Measurements from ENCODE around the gene P2RY6. TPM values are rescaled to one million over a fixed set of nuclear protein-coding genes. Genes with fewer than 3 reads are reported as not detected.

The P2RY6 gene
- total RNA-seq, 1 donor = 1.2 TPM

- no peak for TF ChIP-seq CTCF (IDR thresholded peaks at IDR 0.05; ENCODE audit: insufficient read depth, low read length)
- peak overlapping the region; percentile 81 for H3K4me3 ChIP-seq (ENCODE audit: low read depth, low read length)
- no peak for DNase-seq (ENCODE audit: low read depth)
Measured at GRCh38 chr11:73311394-73311869, 39.3 kb downstream of the P2RY6 start.

GRCh38 chr11:73312036-73312435 lies 39.9 kb downstream of the P2RY6 start:
- DNase-seq (ENCODE audit: low read depth) = no peak
- peak overlapping the region; percentile 81 for H3K4me3 ChIP-seq (ENCODE audit: low read depth, low read length)
- TF ChIP-seq CTCF (IDR thresholded peaks at IDR 0.05; ENCODE audit: insufficient read depth, low read length) = no peak

GRCh38 chr11:73312851-73313327 lies 40.8 kb downstream of the P2RY6 start:
- peak overlapping the region; percentile 81 for H3K4me3 ChIP-seq (ENCODE audit: low read depth, low read length)
- no peak for TF ChIP-seq CTCF (IDR thresholded peaks at IDR 0.05; ENCODE audit: insufficient read depth, low read length)
- DNase-seq (ENCODE audit: low read depth) = no peak

DNA sequence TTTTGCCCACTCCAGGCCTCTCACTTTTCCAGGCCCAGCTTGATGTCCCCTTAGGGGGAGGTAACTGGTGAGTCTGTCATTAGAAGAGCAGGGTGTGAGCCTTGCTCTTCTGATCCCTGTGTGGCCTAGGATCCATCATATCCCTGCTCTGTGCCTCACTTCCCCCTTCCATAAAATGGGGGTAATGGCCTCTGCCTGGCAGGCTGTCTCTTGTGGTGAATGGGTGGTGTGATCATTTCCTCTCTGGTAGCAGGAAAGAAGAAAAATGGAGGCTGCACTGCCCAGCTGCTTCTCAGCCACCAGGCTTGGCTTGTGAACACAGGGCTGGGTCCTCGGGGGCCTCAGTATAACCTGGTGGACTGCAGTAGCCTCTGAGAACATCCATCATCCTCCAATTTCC lies 41.5 kb downstream of the P2RY6 start:
- DNase-seq (ENCODE audit: low read depth) = no peak
- no peak for TF ChIP-seq CTCF (IDR thresholded peaks at IDR 0.05; ENCODE audit: insufficient read depth, low read length)

GRCh38 chr11:73314117-73314961 lies 42.2 kb downstream of the P2RY6 start:
- no peak for TF ChIP-seq CTCF (IDR thresholded peaks at IDR 0.05; ENCODE audit: insufficient read depth, low read length)
- H3K4me3 ChIP-seq (ENCODE audit: low read depth, low read length) = peak overlapping the region; percentile 81
- DNase-seq (ENCODE audit: low read depth) = no peak

More for the DNA sequence above, 41.5 kb downstream of the P2RY6 start:
- H3K4me3 ChIP-seq (ENCODE audit: low read depth, low read length) = peak overlapping the region; percentile 81

DNA sequence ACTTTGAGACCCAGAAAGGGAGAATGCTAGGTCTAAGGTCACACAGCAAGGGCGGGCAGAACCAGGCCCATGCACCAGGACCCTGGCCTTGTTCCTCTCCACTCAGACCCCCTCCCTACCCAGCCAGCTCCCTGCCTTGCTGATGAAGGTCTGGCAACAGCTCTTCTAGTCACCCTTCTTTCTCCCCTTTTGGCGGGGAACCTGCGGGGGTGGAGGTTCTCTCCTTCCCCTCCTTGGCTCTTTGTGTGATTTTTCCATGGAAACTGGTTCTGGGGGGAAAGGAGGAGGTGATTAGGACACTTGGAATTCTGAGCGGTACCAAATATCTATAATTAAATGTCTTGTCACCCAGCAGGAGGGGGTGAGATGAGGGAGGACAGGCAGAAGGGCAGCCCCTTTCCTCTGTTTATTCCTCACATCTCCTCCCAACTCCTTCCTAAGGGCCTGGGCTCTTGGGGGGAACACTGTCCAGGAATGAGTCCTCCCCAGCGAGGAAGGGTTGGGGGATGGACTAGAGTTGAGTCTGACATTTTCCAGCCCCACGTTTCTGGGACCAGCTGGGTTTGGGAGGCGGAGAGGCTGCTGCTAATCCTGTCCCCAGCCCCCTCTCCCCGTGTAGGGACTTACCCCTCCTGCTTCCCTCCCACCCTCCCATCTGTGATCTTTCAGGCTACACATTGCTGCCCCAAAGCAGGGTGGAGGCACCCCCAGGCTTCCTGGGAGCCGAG lies 43.3 kb downstream of the P2RY6 start:
- H3K4me3 ChIP-seq (ENCODE audit: low read depth, low read length) = no peak overlapping the region
- TF ChIP-seq CTCF (IDR thresholded peaks at IDR 0.05; ENCODE audit: insufficient read depth, low read length) = no peak
- DNase-seq (ENCODE audit: low read depth) = no peak

All from fibroblast of the aortic adventitia (primary cell).